Amniotic stem cell (primary cell): Measurements from ENCODE around the gene SUDS3.
"Not testable (repeated sequence)": the region's sequence is repeated elsewhere in the genome, so short reads cannot be mapped to it uniquely, and the experiment has no call there.

ENCODE experiments used
- DNase-seq: peaks from one replicate; lab custom pipeline; 2025; lab: John Stamatoyannopoulos, UW

The SUDS3 gene

DNA sequence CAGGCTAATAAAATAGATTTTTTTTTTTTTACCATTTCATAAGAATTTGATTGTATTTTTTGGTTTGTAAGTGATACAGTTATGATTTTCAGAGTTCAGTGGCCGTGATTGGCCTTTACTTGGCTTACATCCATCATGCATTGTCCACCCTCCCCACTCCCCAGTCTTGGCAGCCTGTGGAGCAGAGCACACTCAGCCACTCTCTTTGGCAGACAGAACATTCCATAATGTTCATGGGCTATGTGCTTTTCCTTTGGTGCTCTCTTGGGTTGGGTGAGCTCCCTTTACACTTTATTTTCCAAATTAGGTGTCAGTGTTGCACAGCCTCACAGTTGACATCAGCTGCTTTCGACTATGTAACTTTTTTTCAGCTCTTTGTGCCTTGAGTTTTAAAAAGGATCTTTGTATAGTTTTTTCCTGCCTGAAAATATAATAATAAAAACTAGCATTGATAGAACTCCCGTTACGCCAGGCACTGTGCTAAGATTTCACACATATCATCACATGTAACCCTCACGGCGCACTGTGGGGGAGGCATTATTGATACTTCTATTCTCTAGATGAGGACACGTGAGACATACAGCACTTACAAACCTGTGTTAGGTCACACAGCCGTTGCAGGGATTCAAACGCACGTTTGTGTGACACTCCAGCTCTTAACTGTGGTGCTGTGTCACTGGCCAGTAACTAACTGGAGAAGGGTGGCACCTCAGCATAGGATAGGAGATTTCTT is 21.5 kb downstream of the SUDS3 start:
- DNase-seq, result no peak

DNA sequence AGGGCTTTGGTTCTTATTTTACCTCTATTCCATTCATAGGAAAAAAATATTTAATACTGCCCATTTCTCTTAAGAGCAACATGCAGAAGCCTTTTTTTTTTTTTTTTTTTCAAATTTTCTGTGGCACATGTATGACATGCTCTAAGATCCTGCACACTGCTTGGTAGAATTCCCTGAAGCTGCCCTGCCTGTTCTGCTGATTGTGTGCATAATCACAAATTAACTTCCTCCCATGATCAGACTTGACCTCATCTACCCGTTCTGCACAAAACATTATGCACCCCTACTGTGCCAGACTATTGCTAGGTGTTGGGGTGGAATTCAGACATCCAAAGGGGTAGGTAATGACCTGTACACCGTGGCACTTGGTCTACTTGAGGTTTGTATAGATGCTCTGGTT is 22.2 kb downstream of the SUDS3 start:
- no peak for DNase-seq

DNA sequence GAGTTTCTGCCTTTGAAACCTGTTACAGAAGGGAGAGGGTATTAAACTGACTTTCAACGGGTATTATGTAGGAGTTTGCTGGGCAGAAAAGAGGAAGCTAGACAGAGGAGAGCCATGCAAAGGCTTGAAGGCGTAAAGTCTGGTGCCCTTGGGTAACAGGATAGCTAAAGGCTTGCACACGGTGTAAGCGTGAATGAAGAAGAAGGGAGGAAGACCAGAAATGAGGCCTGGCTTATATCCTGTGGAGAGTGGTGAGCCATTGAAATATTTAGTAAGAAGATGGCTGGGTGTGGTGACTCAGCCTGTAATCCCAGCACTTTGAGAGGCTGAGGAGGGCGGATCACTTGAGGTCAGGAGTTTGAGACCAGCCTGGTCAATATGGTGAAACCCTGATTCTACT is 22.6 kb downstream of the SUDS3 start:
- no peak for DNase-seq

DNA sequence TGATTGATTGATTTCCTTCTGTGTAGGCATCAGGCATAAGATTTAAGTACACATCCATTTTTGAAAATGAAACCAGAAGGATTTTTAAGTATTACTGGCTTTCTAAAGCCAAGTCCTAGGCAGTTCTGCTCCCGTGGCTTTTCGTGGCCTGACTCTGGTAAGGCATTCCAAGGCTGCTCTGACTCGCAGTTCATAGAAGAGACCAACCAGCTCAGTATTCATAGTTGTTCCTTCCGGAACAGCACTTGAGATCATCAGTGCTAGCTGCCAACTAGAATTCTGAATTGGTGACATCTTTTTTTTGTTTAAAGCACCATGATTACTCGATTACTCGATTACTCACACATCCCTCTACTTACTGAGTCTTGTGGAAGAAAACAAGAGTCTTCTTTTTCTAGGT is 25.9 kb downstream of the SUDS3 start:
- DNase-seq, result peak; percentile 44

DNA sequence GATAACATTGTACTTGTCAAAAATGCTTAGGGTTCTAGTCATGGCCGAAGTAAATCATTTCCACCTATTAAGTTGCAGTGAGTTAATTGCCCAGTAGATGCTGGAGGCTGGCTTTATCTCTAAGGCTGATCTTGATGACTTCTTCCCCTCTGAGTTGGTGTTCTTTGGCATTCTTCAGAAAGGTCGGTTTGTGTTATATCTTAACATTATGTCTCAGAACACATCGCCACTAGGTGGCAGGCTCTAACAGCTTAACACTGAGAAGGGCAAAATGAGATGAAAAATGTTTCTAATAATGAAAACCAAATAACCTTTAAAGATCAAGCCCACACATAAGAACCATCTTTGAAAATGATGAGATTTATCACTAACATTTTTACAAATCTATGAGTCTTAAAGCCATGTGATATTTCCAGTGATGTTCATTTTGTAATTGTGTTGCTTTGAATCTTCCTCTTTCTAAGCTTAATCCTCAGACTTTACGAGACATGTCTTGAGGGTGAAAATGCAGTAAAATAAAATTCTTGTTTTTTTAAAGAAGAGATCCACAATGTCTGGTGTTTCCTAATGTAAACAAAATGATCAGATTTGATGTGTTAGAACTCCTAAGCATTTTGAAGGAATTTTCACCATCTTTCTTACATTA is 28.6 kb downstream of the SUDS3 start:
- DNase-seq, result peak; percentile 70

DNA sequence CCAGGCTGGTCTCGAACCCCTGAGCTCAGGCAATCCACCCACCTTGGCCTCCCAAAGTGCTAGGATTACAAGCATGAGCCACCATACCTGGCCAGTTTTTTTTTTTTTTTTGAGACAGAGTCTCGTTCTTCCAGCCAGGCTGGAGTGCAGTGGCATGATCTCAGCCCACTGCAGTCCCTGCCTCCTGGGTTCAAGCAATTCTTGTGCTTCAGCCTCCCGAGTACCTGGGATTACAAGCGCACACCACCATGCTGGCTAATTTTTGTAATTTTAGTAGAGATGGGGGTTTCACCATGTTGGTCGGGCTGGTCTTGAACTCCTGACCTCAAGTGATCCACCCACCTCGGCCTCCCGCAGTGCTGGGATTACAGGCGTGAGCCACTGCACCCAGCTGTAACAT is 31.9 kb downstream of the SUDS3 start:
- not testable (repeated sequence) for DNase-seq

DNA sequence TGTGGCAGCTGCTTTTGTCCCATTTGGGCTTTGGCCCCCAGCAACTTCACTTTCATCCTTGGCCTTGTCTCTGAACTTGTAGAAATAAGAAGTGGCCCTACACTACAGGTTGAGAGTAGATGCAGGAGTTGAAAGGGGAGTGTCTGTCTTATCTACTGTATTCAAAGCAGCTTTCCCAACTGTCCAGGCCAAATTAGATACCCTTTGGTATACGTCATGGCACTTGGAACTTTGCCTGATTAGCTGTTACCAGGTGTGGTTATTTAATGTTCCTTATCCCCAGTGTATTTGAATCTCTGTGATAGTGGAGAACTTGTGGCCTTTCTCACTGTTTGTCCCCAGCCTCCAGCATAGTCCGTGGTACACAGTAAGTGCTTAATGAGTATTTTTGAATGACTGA is 33.5 kb downstream of the SUDS3 start:
- DNase-seq, result no peak

DNA sequence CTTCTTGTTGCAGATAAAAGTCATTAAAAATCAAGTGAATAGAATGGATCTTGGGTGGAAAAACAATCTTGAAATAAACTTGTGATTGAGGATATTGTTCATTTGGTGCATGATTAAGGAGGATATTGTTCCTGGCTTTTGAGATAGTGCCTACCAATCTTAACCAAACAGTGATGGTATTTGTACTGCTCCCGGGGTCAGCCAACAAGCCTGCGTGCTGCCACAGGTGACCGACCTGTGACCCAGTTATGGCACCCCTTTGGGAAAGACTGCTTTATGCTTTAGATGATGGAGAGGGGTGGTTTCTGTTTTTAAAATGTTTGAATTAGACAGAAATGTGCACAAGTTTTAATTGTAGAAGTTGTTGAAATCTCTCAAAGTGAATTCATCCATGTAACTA is 41.6 kb downstream of the SUDS3 start:
- DNase-seq, result no peak

DNA sequence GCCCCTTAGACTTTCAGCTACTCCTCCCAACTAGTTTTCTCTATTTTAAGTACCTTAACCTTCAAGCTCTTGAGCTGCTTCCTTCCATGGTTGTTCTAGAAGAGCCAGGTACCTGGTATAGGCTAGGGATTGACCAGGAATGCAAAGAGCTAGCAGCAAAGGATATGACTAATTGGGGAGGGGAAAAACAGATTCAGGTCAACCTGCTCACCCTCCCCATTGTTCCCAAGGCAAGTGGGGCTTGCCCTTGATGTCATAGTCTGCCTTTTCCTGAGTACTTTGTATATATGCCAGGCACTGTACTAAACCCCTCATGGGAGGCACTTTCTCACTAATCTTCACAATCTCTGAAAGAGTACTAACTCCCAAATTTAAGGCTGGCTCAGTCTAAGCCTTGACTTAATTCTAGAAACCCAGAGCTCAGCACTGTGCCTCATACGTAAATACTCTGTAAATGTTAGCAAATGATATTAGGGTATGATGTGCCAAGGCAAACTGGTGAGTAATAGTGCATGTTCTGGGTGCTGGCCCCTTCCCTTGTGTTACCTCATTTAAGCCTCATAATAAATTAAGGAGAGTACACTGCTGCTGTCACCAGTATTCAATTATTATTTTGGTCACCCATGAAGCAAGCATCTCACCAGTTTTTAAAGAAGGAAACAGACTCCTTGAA is 42.2 kb downstream of the SUDS3 start:
- no peak for DNase-seq

DNA sequence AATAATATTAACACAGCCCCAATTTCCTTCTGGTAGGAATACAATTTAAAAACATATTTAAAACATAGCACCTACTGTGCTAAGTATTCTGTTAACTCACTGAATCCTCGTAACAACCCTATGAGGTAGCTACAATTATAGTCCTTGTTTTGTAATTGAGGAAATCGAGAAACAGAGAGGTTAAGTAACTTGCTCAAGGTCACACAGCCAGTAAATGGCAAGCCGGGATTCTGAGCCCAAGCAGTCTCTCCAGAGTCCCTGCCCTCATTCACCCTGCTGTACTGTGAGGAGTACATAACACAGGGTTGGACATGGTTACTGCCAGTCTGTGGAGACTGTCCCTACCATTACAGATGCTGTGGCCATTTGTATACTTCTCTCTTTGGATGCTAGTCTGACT is 44.3 kb downstream of the SUDS3 start:
- no peak for DNase-seq

DNA sequence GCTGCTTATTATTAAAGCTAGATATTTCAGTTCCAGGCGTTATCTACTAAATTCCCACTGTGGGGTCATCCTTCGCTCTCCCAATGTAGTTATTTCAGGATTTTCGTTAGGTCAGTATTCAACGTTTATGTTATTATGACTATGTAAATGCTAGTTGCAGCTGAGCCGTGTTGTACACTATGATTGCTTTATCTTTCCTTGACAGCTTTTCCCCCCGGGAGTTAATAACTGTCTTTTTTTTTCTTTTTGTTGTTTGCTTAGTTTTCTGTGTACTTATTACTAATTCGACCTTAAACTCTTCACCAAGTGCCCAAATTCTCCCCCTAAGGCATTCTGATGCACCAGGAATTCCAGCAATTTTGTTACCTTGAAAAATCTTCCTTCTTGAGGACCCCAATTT is 48.5 kb downstream of the SUDS3 start:
- no peak for DNase-seq

DNA sequence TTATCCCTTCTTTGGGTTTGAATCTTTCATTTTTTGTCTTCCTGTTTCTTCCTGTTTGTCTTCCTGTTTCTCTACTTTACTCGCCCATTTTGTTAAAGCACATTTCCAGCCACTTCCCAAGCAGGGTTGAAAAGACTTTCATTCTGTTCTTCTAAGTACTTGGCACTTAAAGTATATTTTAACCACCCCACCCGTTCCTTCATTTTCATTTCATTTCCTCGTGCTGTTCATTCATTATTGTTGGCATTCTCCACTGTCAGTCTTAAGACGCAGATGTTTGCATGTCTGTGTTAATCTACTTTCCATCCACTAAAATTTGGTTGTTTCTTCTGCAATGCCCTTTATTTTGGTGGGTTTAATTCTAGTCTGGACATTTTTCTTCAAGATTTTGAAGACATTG is 49.0 kb downstream of the SUDS3 start:
- no peak for DNase-seq

DNA sequence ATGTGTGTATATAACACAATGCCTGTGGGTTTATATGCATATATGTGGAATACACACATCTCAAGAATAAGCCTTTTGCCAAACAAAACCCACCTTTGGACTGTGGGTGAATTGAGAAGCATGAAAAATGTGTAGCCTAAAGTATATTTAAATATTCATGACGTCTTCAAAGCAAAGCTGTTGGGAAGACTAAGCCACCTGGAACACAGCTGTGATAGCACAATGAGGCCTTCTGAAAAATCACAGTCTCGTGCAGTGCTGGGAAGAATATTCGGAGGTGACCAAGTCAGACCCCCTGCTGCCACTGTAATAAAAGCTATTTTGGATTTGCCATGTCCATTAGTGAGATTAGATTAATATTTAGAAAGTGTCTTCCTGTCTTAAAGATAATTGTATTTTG is 51.5 kb downstream of the SUDS3 start:
- DNase-seq, result no peak

DNA sequence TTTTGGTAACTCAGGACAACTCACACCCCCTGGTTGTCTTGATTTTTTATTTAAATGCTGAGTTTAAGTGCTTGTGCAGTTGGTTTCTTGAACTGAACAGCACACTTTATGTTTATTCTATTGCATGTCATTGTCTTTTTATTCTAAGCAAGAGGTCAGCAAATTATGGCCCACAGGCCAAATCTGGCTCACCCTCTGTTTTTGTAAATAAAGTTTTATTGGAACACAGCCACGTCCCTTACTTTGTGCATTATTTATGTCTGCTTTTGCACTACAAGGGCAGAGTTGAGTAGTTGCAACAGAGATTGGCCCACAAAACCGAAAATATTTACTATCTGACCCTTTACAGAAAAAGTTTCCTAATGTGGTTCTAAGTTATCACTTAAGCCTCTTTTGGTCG is 52.3 kb downstream of the SUDS3 start:
- DNase-seq, result no peak

DNA sequence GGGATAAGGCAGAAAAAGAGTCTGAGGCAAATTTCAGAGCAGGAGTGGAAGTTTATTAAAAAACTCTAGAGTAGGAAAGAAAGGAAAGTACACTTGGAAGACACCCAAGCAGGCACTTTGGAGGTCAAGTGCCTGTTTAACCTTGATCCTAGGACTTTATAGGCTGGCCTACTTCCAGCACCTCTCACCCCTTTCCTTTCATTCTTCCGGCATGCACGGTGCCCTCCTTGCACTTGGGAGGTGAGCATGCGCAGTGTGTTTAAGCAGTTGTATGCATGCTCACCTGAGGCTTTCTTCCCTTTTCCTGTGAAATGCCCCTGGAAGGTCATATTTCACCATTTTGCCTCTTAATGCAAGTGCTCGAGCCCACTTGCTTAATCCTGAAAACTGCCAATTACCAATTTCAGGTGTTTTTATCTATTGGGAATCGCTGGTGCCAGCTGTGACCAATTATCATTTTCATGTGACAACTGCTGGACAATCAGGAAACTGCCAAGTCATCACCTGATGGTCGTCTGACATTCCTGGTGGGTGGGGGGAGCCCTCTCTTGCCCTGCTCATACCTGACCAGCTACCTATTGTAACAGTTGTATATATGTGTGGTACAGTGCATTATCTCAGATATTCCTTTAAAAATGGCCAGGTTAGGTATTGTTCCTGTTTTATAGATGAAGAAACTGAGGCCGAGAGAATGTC is 53.5 kb downstream of the SUDS3 start:
- no peak for DNase-seq

DNA sequence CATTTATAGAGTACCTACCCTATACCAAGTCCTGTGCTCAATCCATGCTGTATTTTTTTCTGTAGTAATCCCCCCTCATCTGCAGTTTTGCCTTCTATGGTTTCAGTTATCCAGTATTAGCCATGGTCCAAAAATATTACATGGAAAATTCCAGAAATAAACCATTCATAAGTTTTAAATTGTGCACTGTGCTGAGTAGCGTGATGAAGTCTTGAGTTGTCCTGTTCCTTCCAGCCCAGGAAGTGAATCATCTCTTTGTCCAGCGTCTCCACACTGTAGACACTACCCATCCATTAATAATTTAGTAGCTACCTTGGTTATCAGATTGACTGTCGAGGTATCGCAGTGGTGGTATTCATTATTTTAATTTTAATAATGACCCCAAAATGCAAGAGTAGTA is 54.2 kb downstream of the SUDS3 start:
- DNase-seq, result no peak

DNA sequence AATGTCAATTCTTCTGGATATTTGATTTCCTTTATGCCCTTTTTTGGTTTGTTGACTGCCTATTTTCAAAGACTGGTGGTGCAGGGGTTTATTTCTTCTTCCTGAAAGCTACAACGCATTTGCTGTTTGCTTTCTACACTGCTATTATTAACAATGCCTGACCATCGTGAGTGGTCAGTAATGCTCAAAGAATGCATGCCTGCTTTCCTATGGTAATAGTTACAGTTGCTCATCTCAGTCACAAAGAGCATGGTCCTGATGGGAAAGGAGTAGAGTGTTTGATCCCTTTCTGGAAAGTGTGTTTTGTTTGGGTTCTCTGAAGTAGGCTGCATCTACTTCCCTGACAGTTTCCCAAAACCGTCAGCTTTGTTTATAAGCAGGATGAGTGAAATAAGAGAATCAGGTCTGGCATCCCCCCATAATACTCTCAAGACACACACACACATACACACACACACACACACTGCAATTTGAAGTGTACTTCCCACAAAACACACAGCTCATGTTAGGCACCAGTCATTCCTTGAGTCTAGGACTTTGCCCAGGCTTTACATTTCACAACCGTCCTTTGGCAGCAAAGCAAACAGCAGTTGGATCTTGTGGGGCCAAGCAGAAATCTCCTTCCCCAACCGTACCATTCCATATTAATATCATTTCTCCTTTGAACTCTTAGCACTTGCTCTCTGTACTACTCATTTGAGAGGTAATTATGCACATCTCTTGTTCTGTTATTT is 56.6 kb downstream of the SUDS3 start:
- no peak for DNase-seq

DNA sequence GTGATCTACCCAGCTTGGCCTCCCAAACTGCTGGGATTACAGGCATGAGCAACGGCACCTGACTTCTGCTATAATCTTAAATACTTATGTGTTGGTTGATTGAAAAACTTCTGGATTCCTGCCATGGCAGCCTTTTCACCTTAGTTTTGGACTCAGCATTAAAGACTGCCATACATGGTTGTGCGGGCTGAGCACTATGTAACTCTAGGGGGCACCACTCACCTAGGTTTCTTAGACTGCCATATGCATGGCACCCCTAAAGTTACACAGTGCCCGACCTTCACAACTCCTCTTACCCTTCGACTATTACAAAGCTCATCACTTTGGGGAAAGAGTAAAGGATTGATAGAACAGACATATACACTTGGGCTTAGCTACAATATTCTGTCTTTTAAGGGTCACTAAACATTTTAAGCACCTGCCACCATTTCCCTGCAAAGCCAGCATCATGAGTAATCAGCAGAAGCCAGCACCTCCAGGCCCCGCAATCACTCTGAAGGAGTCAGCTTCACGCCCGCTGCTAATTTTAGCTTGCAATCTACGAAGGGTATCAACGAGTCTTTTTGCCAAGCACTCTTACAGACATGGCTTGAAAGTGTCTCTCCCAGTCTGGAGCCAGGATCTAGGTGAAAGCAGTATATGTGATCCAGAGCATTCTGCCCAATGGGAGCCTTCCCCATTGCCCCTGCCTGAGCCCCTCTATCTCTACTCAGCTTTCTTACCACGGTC is 59.8 kb downstream of the SUDS3 start:
- no peak for DNase-seq

DNA sequence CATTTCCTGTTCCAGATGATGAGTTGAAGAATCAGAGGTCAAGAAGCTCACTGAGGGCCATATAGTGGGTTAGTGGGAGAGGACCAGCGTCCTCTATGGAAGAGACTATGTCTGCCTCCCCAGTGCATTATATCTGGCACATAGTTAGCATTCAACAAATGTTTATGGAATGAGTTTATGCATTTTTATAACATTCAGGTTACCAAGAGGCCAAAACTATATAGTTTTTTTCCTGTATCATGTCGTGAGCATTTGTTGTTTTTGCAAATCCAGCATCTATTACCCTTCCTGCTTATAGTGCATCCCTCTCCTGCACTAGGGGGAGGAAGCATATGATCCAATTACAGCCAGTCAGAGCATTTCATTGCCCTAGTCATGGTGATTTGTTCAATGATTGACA is 60.6 kb downstream of the SUDS3 start:
- DNase-seq, result no peak

DNA sequence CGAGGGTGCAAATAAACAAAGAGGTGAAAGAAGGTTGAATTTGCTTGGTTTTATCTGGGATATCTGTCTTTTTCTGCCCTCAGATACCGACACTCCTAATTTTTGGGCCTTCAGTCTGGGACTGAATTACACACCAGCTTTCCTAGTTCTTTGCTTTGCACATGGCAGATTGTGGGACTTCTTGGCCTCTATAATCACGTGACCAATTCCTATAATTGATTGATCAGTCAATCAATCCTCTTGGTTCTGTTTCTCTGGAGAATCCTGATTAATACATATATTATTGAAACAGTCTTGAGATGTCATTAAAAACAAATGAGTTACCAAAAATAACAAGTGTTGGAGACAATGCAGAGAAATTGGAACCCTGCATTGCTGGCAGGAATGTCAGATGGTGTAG is 62.7 kb downstream of the SUDS3 start:
- DNase-seq, result no peak

DNA sequence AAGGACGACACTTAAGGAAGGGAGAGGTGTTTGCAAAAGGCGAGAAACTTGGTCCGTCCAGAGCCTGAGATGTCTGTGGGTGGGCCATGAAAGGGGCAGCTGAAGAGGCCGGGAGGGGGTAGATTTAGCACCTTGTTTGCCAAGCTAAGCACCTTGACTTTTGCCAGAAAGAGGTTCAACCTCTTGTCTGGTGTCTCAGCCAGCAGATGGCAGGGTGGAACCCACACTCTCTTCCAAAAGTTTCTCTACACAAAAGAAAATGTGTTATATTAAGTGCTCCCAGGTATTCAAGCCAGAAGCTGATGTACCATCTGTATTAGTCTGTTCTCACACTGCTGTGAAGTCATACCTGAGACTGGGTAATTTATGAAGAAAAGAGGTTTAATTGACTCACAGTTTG is 69.9 kb downstream of the SUDS3 start:
- no peak for DNase-seq

DNA sequence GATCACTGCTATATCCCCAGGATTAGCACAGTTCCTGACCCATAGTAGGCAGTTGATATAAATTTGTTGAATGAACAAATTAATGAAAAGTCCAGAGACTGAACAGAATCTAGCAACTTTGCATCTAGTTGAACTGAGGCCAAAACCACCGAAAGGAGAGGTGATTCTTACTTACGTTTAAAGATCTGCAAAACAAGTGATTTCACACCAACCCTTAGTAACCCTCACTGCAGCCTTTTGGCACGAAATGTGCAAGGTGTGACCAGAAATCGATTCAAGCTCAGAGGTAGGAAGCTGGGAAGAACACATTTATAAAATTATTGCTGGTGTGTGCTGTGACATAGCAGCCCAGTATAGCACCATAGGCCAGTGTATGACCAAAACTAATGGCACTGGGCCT is 70.8 kb downstream of the SUDS3 start:
- no peak for DNase-seq
